K562 (cell line): Measurements from ENCODE around the gene POLR3E. TPM values are rescaled to one million over a fixed set of nuclear protein-coding genes. Genes with fewer than 3 reads are reported as not detected.

ENCODE experiments used
- CUX1 ChIP-seq: fragments of 200-800 bp; sonication (Bioruptor generic); IDR thresholded peaks from 2 replicates; pipeline ENCODE4 v1.6.1; 2016; ENCODE audit warnings: missing genetic modification characterization, missing compliant biosample characterization
- GTF2E2 ChIP-seq: fragments of 200-800 bp; sonication (Bioruptor generic); IDR thresholded peaks from 2 replicates; pipeline ENCODE4 v1.6.1; 2016; ENCODE audit warnings: missing genetic modification characterization, missing compliant biosample characterization
- POLR2H ChIP-seq: IDR thresholded peaks from 2 replicates; pipeline ENCODE4 v1.6.1; 2016; ENCODE audit warnings: missing genetic modification characterization, low read depth, mild to moderate bottlenecking, control low read depth, missing compliant biosample characterization, moderate library complexity
- PRDM10 ChIP-seq: fragments of 450-650 bp; IDR thresholded peaks from 2 replicates; pipeline ENCODE4 v1.6.1; 2018; ENCODE audit not compliant: partially characterized antibody
- TSHZ1 ChIP-seq: fragments of 250-450 bp; sonication (Bioruptor Pico); IDR thresholded peaks from 2 replicates; pipeline ENCODE4 v1.4.0; 2020; ENCODE audit warnings: mild to moderate bottlenecking, moderate library complexity
- ZNF444 ChIP-seq: fragments of 250-450 bp; sonication (Bioruptor Pico); IDR thresholded peaks from 2 replicates; pipeline ENCODE4 v1.4.0; 2020; ENCODE audit warnings: mild to moderate bottlenecking, moderate library complexity
- polyA plus RNA-seq, 8 experiments: library from polyadenylated mRNA; depleted of rRNA in 4 of 8; stranded (reverse) in 5 of 8; unstranded in 3 of 8; fragments of >200 nt; fragmentation: Nextera tagmentation in 2 of 8; fragmentation: Illumina TruSeq in 1 of 8; extraction: Ambion mirVana in 2 of 8; extraction: Trizol in 1 of 8; gene quantifications; 2 replicates each; pipeline versions ENCODE4 v1.2.1 to v1.2.3, GENCODE V29; 2011 to 2014; ENCODE audit warnings: inconsistent platforms in 1 of 8, missing spikeins in 1 of 8
- total RNA-seq, 7 experiments: library from RNA; depleted of rRNA in 6 of 7; stranded (reverse); fragments of >200 nt in 6 of 7; fragmentation: Illumina TruSeq in 2 of 7; extraction: Trizol in 2 of 7; gene quantifications; 2 replicates each; pipeline versions ENCODE4 v1.2.1 to v1.2.3, GENCODE V29; 2011 to 2021; ENCODE audit warnings: low replicate concordance in 1 of 7

Gene POLR3E
- total and polyA plus RNA-seq, 9 of the 15 experiments (the other 6 are each of a cell fraction or from before 2014, with no cell fraction given), result 17.7 to 151 (median 82.6) TPM

- no peak for TF ChIP-seq CUX1 (CRISPR knock-in tag)
- peak; percentile 100 for TF ChIP-seq POLR2H (tag)
- peak; percentile 92 for TF ChIP-seq GTF2E2 (tag)
- TF ChIP-seq ZNF444, result no peak
- TF ChIP-seq PRDM10, result peak; percentile 30
- TF ChIP-seq TSHZ1 (CRISPR knock-in tag), result no peak
These were observed at the start of gene POLR3E (continued) for GRCh38 chr16:22297114-22297870.
